HG02840 (cell line): ENCODE results near the gene PHEX.

Experiments used
- ATAC-seq: cut with Tn5 transposase; IDR thresholded peaks from one replicate; pipeline ENCODE4 v1.9.1; 2021; ENCODE audit warnings: mild to moderate bottlenecking, moderate library complexity, moderate number of reproducible peaks; ENCODE audit not compliant: unreplicated experiment, low FRiP score

PHEX gene

DNA sequence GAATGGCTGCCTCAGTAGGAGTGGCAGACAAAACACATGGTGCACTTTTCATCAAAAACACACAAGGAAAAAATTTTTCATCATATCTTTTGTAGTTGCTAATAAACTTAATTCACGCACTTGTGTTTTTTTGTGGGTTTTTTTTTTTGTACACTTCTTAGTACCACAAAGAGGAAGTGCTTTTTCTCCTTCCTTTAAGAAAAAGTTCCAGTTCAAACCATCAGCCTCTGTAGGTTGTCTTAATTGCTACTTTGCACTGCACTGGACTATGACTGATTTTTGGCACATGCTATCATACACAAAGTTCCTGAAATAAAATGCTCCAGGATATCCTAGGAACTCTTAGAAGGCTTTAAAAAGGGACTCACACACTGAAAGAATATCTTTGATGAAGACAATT is at the start of gene PHEX:
TSS of gene PHEX (plus strand) at position 242 of the 400 bp plus-strand sequence. CDS start 681 bp downstream, outside the sequence.
- no peak for ATAC-seq

DNA sequence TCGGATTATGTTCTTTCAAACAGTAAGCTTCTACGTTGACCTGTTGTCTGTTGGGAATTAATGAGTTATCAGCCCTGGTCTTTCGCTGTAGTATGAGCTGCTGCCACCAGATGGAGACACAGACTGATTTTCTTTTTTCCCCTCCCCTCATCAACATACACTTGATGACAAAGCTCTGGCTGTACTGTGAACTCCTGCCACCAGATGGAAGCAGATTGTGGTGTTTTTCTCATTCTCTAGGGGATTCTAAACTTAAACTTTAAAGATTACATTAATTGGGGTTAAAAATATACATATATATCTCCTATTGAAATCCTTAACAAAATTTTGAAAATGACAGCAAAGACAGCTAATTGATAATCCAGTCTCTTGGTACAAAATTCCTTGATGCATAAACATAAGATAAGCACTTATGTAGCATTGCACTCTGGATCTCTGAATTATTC is 46.8 kb upstream of the PHEX start:
- ATAC-seq = peak; percentile 88

DNA sequence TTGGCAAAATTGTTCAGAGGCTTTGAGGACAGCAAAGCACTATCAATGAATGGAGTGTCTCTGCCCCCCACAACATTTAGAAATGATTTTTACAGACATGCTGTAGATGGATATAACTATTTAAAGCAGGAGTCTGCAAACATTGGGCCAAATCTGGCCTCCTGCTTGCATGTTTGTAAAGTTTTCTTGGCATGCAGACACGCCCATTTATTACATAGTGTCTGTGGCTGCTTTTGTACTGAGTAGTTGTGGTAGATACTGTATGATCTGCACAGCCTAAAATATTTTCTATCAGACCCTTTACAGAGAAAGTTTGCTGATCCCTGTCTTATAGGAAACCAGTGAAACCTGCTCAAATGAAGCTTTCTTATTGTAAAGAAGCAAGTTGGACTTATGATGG is 45.5 kb upstream of the PHEX start:
- ATAC-seq = no peak

DNA sequence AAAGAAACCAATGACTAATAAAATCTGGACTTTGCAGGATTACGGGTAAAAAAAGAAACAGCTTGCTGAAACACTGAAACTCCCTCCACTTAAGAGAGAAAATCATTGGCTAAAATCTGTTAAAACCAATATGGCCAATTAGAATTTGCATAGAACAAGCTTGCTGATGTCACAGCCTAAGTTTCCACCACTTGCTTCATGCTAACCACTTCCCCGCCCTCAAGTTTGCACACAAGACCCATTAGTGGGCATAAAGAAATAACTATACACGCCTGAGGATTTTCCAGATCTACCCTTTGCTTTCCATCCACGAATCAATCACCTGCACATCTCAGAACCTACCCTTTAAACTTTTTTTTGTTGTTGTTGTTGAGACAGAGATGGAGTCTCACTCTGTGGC is 42.7 kb upstream of the PHEX start:
- no peak for ATAC-seq

DNA sequence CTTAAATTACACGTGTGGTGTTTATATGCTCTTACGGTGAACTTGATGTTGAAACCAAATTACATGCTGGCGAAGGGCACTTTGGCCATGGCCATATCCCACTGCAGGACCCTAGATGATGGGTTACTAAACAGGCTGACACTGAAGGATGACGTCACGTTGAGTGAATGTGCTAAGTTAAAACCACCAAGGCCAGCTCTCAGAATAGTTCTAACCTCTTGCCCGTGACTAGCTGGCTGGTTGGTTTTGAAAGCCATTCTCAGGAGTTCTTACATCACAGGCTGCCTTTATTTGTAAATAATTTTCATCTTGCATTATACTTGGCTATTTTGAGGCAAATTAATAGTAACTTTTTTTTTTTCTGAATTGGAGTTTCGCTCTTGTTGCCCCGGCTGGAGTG is 41.3 kb upstream of the PHEX start:
- no peak for ATAC-seq

DNA sequence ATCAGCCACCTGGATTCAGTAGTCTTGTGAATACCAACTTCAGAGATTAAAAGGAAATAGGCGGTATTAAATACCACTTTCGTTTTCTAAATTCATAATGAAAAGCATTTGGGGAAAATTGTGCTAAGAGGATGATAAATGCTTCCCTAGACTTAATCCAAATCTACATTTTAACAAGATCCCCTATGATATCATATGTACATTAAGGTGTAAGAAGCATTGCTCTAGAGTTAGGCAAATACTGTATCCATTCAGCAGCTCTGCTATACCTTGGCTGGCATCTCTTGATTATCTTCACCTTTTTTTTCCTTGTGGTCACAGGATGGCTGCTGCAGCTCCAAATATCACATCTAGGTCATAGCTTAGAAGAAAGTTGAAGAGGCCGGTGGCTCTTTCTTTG is 40.6 kb upstream of the PHEX start:
- ATAC-seq = no peak

DNA sequence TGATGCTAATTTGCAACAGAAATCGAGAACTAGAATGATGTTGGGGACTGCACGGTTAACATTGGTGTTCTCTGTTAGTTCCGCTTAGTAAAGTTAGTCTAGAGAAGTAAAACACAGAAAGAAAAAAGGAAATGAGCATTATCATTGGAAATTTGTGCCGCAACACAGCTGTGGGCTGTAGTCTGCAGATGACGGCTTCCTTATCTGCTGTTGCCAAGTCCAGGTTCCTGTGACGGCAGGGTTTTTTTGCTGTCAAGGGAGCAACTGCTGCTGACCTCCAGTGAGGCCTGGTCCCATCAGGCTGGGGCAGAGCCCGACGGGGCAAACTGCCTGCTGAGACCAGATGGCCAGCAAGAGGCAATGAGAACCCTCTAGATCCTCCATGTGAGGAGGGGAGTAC is 38.9 kb upstream of the PHEX start:
- peak; percentile 73 for ATAC-seq

DNA sequence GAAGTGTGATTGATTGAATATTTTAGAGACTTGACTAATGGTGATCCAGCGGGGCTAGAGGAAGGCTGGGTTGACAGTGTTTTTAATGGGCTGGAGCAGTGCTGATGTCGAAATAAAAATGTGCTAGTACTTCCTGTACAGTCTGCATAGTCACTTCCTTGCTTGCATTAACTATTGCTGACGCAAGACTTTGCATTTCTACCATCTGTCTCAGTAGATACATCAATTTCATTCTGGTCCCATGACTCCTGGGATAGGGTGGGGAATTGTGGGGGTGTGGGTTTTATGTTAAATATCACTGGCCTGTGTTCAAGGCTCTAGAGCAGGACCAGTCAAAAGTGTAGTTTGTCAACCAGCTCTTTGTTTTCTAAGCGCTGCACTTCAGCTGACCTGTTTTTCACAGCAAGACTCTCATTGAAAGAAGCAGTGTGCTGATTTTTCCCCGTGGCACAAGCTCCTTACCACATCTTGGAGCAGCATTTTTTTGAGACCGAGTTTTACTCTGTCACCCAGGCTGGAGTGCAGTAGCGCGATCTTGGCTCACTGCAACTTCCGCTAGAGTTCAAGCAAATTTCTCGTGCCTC is 35.2 kb upstream of the PHEX start:
- no peak for ATAC-seq

DNA sequence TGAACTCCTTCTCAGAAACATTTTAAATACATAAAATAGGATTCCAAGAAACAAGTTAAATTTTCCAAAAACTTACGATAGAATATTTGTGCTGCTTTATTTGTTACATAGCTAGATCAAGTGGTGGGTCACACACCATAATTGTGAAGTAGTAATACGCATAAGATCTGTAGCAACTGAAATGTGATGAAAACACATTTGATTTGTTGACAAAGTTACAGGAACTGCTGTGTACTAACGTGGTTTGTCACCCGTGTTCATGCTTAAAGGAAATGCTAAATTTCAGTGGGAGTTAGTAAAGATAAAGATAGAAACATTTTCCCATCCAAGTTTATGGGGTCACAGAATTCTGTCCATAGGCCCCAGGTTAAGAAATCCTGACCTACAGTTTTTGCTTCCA is 34.1 kb upstream of the PHEX start:
- ATAC-seq = no peak

DNA sequence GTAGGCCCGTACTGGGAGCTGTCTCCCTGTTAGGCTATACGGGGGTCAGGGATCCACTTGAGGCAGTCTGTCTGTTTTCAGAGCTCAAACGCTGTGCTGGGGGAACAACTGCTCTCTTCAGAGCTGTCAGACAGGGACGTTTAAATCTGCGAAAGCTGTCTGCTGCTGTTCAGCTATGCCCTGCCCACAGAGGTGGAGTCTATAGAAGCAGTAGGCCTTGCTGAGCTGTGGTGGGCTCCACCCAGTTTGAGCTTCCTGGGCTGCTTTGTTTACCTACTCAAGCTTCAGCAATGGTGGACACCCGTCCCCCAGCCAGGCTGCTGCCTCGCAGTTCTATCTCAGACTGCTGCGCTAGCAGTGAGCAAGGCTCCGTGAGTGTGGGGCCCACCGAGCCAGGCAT is 27.3 kb upstream of the PHEX start:
- ATAC-seq = no peak

DNA sequence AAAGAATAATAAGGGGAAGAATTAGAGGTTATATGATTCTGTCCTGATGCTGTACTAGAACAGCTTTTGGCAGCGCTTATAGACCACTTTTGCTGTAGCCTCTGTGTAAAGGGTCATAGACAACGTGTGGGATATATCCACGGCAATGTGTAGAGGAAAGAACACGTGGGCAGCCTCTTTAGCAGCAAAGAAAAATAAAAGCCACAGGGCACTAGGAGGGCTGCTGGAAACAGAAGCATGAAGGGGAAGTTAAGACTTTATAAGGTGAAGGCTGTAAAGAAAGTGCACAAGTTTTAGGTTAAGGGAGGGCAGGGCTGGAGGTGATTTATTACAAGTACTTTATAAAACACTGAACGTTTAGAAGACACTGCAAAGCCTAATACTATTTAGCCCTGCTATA is 20.1 kb upstream of the PHEX start:
- no peak for ATAC-seq

DNA sequence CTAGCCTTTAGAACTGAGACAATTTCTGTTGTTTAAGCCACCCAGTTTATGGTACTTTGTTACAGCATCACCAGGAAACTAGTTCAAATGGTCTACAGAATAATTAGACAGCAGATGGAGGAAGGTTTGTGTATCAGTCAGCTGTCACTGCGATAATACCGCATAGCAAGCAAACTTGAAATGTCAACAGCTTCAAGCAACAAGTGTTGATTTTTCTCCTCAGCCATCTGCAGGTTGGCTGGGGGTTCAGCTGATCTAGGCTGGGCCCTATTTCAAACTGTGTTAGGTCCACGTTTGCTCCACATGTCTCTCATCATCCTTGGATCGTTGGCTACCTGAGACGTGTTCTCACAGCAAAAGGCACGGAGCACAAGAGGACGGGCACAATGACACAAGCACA is 19.2 kb upstream of the PHEX start:
- no peak for ATAC-seq

DNA sequence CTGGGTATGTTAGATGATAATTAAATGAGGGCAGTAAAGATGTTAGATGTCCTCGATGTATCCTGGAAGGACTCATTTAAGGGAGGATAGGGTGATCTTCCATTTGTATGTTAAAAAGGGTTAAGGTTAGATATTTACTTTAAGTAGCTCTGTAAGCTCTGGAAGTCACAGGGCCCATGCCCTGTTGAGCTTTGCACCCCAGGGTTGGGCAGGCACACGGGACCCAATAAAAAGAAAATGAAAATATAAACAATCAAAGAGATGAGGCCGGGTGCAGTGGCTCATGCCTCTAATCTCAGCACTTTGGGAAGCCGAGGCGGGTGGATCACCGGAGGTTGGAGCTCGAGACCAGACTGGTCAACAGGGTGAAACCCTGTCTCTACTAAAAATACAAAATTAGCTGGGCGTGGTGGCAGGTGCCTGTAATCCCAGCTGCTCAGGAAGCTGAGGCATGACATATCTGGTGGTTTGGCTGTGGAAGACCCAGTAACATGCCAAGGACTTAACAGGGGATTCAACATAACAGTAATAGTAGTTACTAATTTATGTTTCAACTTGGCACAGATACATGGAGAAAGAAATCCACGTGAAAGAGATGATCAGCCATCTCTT is 16.9 kb upstream of the PHEX start:
- no peak for ATAC-seq

DNA sequence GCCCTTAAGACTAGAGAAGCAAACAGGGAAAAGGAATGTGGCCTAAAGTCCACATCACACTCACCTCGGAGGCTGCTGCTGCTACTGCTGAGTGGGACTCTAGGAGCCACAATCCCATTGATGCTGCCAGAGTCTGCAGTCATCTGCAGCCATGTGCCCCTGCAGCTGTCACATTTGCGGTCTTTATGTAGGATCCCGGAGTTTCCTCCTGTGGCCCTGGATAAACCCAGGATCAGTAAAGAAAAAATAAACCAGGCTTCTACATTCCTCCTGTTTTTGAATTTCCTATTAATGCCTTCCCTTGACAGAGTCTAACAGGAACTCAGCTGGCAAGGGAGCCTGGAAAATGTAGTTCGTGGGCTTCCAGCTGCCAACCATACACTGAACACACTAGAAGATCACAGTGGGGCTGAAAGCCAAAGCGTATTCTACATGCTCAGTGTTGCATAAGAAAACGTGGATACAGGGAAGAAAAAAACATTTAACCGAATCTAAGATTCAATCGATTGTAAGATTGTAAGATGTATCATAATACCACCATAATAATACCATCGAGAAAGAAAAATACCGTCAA is 10.3 kb upstream of the PHEX start:
- ATAC-seq = no peak

DNA sequence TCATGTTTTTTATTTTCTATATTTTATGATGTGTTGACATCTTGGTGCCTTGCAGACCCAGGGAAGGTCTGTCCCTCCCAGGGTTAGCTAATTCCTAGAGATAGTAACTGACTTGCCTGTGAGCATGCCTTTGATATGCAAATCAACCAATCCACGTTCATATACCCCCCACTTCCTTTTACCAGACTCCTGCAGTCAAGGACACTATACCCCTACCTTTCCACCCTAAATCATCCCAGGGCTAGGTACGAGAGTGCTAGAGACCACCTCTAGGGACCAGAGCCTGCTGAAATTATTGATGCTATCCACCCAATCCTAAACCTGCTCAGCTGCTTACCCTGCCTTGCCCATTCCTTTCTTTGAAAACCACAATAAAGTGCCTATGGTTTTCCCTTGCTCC is 7.5 kb upstream of the PHEX start:
- ATAC-seq = no peak

DNA sequence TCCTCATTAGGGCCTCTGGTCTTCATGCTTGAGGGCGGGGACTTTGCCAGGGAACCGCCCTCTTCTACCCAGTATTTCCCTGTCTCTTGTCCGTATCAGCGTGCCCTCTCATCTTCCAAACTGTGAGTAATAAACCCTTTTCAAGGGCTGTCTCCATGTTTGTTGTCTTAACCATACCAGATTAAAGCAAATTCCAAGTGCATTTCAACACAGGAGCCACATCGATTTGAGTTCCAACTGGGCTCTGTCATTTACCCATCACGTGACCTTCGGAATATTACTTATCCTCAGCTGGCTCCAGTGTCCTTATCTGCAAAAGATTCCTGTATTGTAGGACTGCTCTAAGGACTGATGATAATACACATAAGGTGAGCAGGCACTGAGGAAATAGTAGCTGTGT is 6.4 kb upstream of the PHEX start:
- no peak for ATAC-seq

DNA sequence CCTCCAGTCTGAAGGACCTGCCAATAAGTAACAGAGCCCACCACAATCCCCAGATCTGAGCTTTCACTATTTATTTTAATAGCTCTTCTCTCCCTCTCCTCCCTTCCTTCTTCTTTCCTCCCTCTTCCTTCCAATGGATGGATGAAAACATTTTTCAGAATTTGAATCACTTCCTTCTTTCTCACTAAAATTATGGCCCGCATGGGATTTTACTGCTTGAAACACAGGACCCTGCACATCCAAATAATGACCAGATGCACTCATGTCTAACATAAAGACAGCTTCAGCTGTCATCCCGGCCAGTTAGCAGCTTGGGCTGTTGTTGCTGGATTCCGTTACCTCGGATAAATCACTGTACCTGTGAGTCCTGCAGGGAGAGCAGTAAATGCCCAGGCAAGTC is 5.4 kb upstream of the PHEX start:
- no peak for ATAC-seq

DNA sequence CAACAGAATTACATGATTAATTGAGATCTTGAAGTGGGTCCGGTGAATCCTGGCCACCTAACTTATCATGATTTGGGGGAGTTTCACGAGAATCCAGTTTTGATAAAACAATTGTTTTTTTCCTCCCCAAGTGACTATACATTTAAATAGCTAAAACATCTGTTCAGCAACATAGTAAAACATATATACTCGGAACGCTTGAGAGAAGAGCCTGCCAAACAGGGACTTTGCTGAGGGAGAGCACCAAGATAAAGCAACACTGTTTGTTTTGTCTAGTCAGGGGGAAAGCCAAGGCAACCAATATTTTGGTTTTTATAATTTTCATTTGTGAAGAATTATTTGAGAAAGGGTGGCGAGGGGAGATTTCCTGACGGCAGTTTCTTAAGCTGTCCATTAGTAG is 381 bp downstream of the PHEX start:
- no peak for ATAC-seq

DNA sequence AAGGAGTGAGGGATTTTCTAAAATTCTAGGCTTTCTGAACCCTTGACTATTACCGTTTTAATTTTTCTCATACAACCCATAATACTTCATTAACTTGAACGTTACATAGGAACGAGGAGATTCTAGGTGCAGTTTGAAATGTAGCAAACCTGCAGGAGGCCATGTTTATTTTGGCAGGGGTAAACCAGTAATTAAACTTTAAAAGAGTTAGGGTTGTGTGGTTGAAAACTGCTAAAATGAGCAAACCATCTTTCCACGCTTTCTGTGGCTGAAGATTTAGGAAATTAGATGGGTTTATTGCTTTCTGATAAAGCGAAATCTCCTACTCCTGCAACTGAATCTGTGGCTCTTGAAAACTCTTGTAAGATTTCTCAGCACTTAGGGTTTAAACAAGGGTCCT is 1.7 kb downstream of the PHEX start:
- ATAC-seq = no peak

DNA sequence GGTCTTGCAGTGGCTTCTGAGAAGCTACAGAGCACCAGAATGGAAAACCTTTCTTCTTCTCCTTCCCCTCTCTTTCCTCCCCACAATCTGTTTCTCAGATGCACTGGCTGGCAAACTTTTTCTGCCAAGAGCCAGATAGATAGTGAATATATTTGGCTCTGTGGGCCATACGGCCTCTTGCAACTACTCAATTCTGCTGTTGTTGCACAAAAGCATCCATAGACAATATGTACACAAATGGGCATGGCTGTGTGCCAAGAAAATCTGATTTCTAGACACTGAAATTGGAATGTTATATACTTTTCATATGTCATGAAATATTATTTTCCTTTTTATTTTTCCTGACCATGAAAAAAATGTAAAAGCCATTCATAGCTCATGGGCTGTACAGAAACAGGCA is 3.1 kb downstream of the PHEX start:
- ATAC-seq = no peak

DNA sequence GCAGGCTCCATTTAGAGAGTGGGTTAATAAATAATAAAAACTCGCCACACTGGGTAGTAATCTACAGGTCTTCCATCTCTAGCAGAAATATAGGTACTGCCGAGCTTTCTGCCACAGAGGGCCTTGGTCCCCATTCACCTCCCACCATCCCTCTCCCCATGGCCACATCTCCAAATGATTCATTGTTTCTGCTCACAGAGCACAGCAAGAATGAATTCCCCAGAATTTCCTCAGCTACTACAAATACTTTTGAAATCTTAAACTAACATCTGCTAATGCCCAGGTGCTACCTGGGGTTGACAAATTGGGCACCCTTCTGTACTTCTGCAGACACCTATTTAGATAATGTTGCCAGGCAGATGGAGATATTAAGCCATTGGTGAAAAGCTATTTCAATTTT is 5.1 kb downstream of the PHEX start:
- ATAC-seq = no peak

DNA sequence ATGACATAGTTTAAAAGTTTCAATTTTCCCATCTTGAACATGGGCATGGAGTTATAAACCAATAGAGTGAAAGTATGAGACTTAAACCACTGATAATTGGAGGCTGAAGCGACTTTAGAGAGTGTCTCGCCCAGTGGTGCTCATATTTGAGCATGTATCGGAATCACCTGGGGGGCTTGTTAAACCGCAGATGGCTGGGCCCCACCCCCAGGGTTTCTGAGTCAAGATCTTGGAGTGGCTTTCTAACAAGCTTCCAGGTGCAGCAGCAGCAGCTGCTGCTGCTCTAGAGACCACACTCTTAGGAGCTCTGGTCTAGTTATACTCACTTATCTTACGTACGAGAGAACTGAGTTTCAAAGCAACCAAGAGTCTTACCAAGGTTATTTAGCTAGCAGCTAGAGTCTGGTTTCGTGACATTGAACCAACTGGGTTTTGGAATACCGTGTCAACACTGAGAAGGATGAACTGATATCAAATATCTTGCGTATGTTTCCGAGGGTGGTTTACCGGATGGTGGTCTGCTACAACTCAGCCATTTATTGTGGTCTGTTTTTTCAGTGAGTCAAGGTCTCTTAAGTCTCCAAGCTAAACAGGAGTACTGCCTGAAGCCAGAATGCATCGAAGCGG is 5.9 kb downstream of the PHEX start:
- ATAC-seq = no peak
